Nucleus accumbens (tissue), 56 donors: ENCODE results near the gene GALNTL6.

Source experiments
- DNase-seq, 56 donors: peaks; one replicate each; lab custom pipeline; 2025; lab: John Stamatoyannopoulos, UW

GALNTL6 gene

GRCh38 chr4:172830295-172830764 lies 1017.1 kb downstream of the GALNTL6 start:
- no peak for DNase-seq

GRCh38 chr4:172836661-172837060 lies 1023.5 kb downstream of the GALNTL6 start:
- no peak for DNase-seq

GRCh38 chr4:172838111-172838510 lies 1024.9 kb downstream of the GALNTL6 start:
- no peak for DNase-seq

GRCh38 chr4:172838943-172839342 lies 1025.7 kb downstream of the GALNTL6 start:
- no peak for DNase-seq

GRCh38 chr4:172842779-172843178 lies 1029.6 kb downstream of the GALNTL6 start:
- DNase-seq = no peak

GRCh38 chr4:172843192-172843591 lies 1030.0 kb downstream of the GALNTL6 start:
- no peak for DNase-seq

- no peak for DNase-seq
Observed at GRCh38 chr4:172844556-172844955, 1031.4 kb downstream of the GALNTL6 start.

GRCh38 chr4:172845281-172845680 lies 1032.1 kb downstream of the GALNTL6 start:
- DNase-seq = no peak

- DNase-seq = no peak
Observed at GRCh38 chr4:172850838-172851237, 1037.6 kb downstream of the GALNTL6 start.

GRCh38 chr4:172851534-172851933 lies 1038.3 kb downstream of the GALNTL6 start:
- DNase-seq = no peak

GRCh38 chr4:172857026-172857425 lies 1043.8 kb downstream of the GALNTL6 start:
- DNase-seq = no peak

GRCh38 chr4:172858731-172859230 lies 1045.6 kb downstream of the GALNTL6 start:
- no peak for DNase-seq

- no peak for DNase-seq
Observed at GRCh38 chr4:172865103-172865502, 1051.9 kb downstream of the GALNTL6 start.

- no peak for DNase-seq
Observed at GRCh38 chr4:172865531-172866127, 1052.4 kb downstream of the GALNTL6 start.

- DNase-seq = no peak
Observed at GRCh38 chr4:172866421-172866820, 1053.2 kb downstream of the GALNTL6 start.

- no peak for DNase-seq
Observed at GRCh38 chr4:172867835-172868234, 1054.6 kb downstream of the GALNTL6 start.

- DNase-seq = no peak
Observed at GRCh38 chr4:172868271-172868670, 1055.1 kb downstream of the GALNTL6 start.

GRCh38 chr4:172869621-172870268 lies 1056.5 kb downstream of the GALNTL6 start:
- DNase-seq = no peak

- DNase-seq = no peak
Observed at GRCh38 chr4:172871381-172871780, 1058.2 kb downstream of the GALNTL6 start.

GRCh38 chr4:172874944-172875343 lies 1061.7 kb downstream of the GALNTL6 start:
- no peak for DNase-seq

- no peak for DNase-seq
Observed at GRCh38 chr4:172876394-172876793, 1063.2 kb downstream of the GALNTL6 start.

- no peak for DNase-seq
Observed at GRCh38 chr4:172881645-172882044, 1068.4 kb downstream of the GALNTL6 start.
